HG03135 (cell line): Measurements from ENCODE around the gene ERO1A.

Experiments
- ATAC-seq: cut with Tn5 transposase; IDR thresholded peaks from one replicate; pipeline ENCODE4 v1.9.1; 2021; ENCODE audit warnings: mild to moderate bottlenecking, moderate library complexity; ENCODE audit not compliant: unreplicated experiment

ERO1A gene

GRCh38 chr14:52701223-52701622 is 5.9 kb upstream of the ERO1A start:
- no peak for ATAC-seq

GRCh38 chr14:52700701-52701172 is 5.4 kb upstream of the ERO1A start:
- ATAC-seq, result no peak

GRCh38 chr14:52694761-52695480 is 437 bp downstream of the ERO1A start:
- ATAC-seq, result peak; percentile 50

GRCh38 chr14:52693532-52693931 is 1.8 kb downstream of the ERO1A start:
- no peak for ATAC-seq

GRCh38 chr14:52693036-52693435 is 2.3 kb downstream of the ERO1A start:
- ATAC-seq, result no peak

GRCh38 chr14:52692248-52692962 is 3.0 kb downstream of the ERO1A start:
- no peak for ATAC-seq

GRCh38 chr14:52690983-52691760 is 4.2 kb downstream of the ERO1A start:
- ATAC-seq, result no peak

- no peak for ATAC-seq
These were observed 9.2 kb downstream of the ERO1A start for GRCh38 chr14:52686176-52686575.

GRCh38 chr14:52683985-52684520 is 11.3 kb downstream of the ERO1A start:
- ATAC-seq, result no peak

GRCh38 chr14:52678591-52678990 is 16.8 kb downstream of the ERO1A start:
- ATAC-seq, result no peak

- no peak for ATAC-seq
These were observed 31.5 kb downstream of the ERO1A start for GRCh38 chr14:52663850-52664249.

- no peak for ATAC-seq
These were observed 34.0 kb downstream of the ERO1A start for GRCh38 chr14:52661314-52661713.

GRCh38 chr14:52660832-52661231 is 34.5 kb downstream of the ERO1A start:
- no peak for ATAC-seq

GRCh38 chr14:52660325-52660724 is 35.0 kb downstream of the ERO1A start:
- no peak for ATAC-seq

- ATAC-seq, result no peak
These were observed 38.5 kb downstream of the ERO1A start for GRCh38 chr14:52656905-52657304.

- no peak for ATAC-seq
These were observed 44.6 kb downstream of the ERO1A start for GRCh38 chr14:52650774-52651173.

GRCh38 chr14:52649511-52649910 is 45.8 kb downstream of the ERO1A start:
- ATAC-seq, result no peak

- ATAC-seq, result no peak
These were observed 53.6 kb downstream of the ERO1A start for GRCh38 chr14:52641745-52642144.

GRCh38 chr14:52640137-52640536 is 55.2 kb downstream of the ERO1A start:
- ATAC-seq, result no peak

- no peak for ATAC-seq
These were observed 75.7 kb downstream of the ERO1A start for GRCh38 chr14:52619687-52620086.

- no peak for ATAC-seq
These were observed 76.8 kb downstream of the ERO1A start for GRCh38 chr14:52618602-52619001.
